Measurements from ENCODE around the gene PPWD1. TPM values are rescaled to one million over a fixed set of nuclear protein-coding genes. Genes with fewer than 3 reads are reported as not detected.

Gene PPWD1
- total RNA-seq, 1 donor from 2014 or later: 89.9 TPM

DNA sequence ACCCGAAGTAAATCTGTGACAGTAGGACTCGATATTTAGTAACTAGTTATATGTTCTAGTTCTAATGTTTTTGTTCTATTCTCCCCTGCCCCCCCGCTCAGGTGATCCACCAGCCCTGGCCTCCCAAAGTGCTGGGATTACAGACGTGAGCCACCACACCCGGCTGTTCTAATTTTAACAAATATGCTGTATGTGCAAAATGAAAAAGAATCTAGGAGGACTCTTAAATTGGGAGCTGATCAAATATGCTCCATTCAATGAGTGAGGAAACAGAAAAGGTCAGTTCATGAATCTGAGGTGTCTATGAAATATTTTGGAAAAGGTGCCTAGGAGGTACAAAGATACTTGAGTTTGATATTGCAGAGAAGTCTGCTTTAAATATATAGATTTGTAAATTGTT lies 17.0 kb upstream of the PPWD1 start:
- no peaks in the 10 kb centered on the region for H3K9me3 ChIP-seq (ENCODE audit: low read depth)
- peaks cover 2% of the 10 kb centered on the region for H3K27me3 Mint-ChIP-seq (ENCODE audit: insufficient read depth, low read depth)
- no peak overlapping the region for H3K4me2 ChIP-seq
- H3K27ac Mint-ChIP-seq: no peak overlapping the region
- H3K9me3 Mint-ChIP-seq: no peaks in the 10 kb centered on the region
- H2AFZ ChIP-seq (replicated peaks): no peak overlapping the region
- DNase-seq (ENCODE audit: low spot score): no peak
- H3K36me3 Mint-ChIP-seq: peaks cover 35% of the 10 kb centered on the region
- no peak overlapping the region for H3K4me3 ChIP-seq
- H3K27me3 ChIP-seq: no peaks in the 10 kb centered on the region
- TF ChIP-seq, protein P1, sequence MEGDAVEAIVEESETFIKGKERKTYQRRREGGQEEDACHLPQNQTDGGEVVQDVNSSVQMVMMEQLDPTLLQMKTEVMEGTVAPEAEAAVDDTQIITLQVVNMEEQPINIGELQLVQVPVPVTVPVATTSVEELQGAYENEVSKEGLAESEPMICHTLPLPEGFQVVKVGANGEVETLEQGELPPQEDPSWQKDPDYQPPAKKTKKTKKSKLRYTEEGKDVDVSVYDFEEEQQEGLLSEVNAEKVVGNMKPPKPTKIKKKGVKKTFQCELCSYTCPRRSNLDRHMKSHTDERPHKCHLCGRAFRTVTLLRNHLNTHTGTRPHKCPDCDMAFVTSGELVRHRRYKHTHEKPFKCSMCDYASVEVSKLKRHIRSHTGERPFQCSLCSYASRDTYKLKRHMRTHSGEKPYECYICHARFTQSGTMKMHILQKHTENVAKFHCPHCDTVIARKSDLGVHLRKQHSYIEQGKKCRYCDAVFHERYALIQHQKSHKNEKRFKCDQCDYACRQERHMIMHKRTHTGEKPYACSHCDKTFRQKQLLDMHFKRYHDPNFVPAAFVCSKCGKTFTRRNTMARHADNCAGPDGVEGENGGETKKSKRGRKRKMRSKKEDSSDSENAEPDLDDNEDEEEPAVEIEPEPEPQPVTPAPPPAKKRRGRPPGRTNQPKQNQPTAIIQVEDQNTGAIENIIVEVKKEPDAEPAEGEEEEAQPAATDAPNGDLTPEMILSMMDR (IDR thresholded peaks at IDR 0.05): no peak
- no peak for TF ChIP-seq EZH2 (IDR thresholded peaks at IDR 0.05)
- TF ChIP-seq EZH2phosphoT487 (IDR thresholded peaks at IDR 0.05): no peak
- no peaks in the 10 kb centered on the region for H3K4me1 Mint-ChIP-seq
- H3K36me3 ChIP-seq: peaks cover 15% of the 10 kb centered on the region
- H3K27ac ChIP-seq: no peak overlapping the region
- H3K9ac ChIP-seq: no peak overlapping the region
- H3K79me2 ChIP-seq (ENCODE audit: low read depth): no peaks in the 10 kb centered on the region
- H3K4me1 ChIP-seq: no peaks in the 10 kb centered on the region
- no peaks in the 10 kb centered on the region for H3F3A ChIP-seq (ENCODE audit: low read depth)
- no peak overlapping the region for H3K4me3 Mint-ChIP-seq
- H4K20me1 ChIP-seq (ENCODE audit: low read depth): no peaks in the 10 kb centered on the region

DNA sequence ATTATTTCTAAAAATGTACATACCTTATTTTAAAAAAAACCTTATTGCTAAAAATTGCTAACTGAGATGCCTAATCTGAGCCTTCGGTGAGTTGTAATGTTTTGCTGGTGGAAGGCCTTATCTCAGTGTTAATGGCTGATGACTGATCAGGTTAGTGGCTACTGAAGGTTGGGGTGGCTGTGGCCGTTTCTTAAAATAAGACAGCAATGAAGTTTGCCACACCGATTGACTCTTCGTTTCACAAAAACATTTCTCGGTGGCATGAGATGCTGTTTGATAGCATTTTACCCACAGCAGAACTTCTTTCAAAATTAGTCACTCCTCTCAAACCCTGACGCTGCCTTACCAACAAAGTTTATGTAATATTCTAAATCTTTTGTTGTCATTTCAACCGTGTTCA lies 14.8 kb upstream of the PPWD1 start:
- H3K9ac ChIP-seq: no peak overlapping the region
- H3K36me3 Mint-ChIP-seq: peaks cover 26% of the 10 kb centered on the region

DNA sequence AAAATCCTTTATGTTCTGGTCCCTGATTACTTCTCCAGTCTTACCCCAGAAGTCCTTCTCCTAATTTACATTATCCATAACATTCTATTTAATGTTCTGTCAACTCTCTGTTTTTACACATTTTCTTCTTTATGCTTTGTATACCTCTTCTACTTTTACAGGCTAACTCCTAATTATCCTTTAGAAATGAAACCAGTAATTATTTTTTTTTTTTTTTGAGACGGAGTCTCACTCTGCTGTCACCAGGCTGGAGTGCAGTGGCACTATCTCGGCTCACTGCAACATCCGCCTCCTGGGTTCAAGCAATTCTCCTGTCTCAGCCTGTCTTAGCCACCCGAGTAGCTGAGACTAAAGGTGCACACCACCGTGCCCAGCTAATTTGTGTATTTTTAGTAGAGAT lies 9.2 kb upstream of the PPWD1 start:
- no peak overlapping the region for H2AFZ ChIP-seq (replicated peaks)
- TF ChIP-seq EZH2 (IDR thresholded peaks at IDR 0.05) (no peak), EZH2phosphoT487 (IDR thresholded peaks at IDR 0.05) (no peak)
- TF ChIP-seq, protein P1 (IDR thresholded peaks at IDR 0.05): no peak
- H3F3A ChIP-seq (ENCODE audit: low read depth): no peaks in the 10 kb centered on the region
- H3K9me3 ChIP-seq (ENCODE audit: low read depth): no peaks in the 10 kb centered on the region
- Mint-ChIP-seq H3K4me3 (no peak overlapping the region), H3K36me3 (peaks cover 10% of the 10 kb centered on the region), H3K27me3 (ENCODE audit: insufficient read depth, low read depth) (no peaks in the 10 kb centered on the region), H3K27ac (no peak overlapping the region), H3K4me1 (no peaks in the 10 kb centered on the region), H3K9me3 (no peaks in the 10 kb centered on the region)
- H3K4me3 ChIP-seq: no peak overlapping the region
- no peak overlapping the region for H3K27ac ChIP-seq
- no peaks in the 10 kb centered on the region for H3K27me3 ChIP-seq
- H3K9ac ChIP-seq: no peak overlapping the region
- H3K36me3 ChIP-seq: no peaks in the 10 kb centered on the region
- H3K4me1 ChIP-seq: no peaks in the 10 kb centered on the region
- DNase-seq (ENCODE audit: low spot score): no peak
- H4K20me1 ChIP-seq (ENCODE audit: low read depth): peaks cover 19% of the 10 kb centered on the region
- no peak overlapping the region for H3K4me2 ChIP-seq
- peaks cover 48% of the 10 kb centered on the region for H3K79me2 ChIP-seq (ENCODE audit: low read depth)

More for the DNA sequence above, 14.8 kb upstream of the PPWD1 start:
- Mint-ChIP-seq H3K9me3 (no peaks in the 10 kb centered on the region), H3K4me1 (no peaks in the 10 kb centered on the region), H3K4me3 (no peak overlapping the region), H3K27me3 (ENCODE audit: insufficient read depth, low read depth) (peaks cover 2% of the 10 kb centered on the region), H3K27ac (no peak overlapping the region)
- DNase-seq (ENCODE audit: low spot score): no peak
- Histone ChIP-seq H3K36me3 (peaks cover 8% of the 10 kb centered on the region), H3K27me3 (no peaks in the 10 kb centered on the region), H3K4me3 (no peak overlapping the region), H3F3A (ENCODE audit: low read depth) (no peaks in the 10 kb centered on the region), H3K79me2 (ENCODE audit: low read depth) (peaks cover 5% of the 10 kb centered on the region), H3K9me3 (ENCODE audit: low read depth) (no peaks in the 10 kb centered on the region), H4K20me1 (ENCODE audit: low read depth) (no peaks in the 10 kb centered on the region), H3K4me2 (no peak overlapping the region), H3K4me1 (no peaks in the 10 kb centered on the region), H2AFZ (replicated peaks) (no peak overlapping the region), H3K27ac (no peak overlapping the region)
- TF ChIP-seq EZH2phosphoT487 (IDR thresholded peaks at IDR 0.05) (no peak), EZH2 (IDR thresholded peaks at IDR 0.05) (no peak)
- TF ChIP-seq, protein P1 (IDR thresholded peaks at IDR 0.05): no peak

All from neural progenitor cell (in vitro differentiated cells).